ENCODE measurements around the gene CD81.

CD81 gene

GRCh38 chr11:2443406-2443805, 66.3 kb downstream of the CD81 start:
- peaks cover 4% of the 10 kb centered on the region for H3K27me3 Mint-ChIP-seq
- peaks cover 4% of the 10 kb centered on the region for H3K9me3 Mint-ChIP-seq
- no peaks in the 10 kb centered on the region for H3K36me3 Mint-ChIP-seq (ENCODE audit: low read depth)
- no peak overlapping the region for H3K27ac Mint-ChIP-seq
- no peak overlapping the region for H3K4me3 Mint-ChIP-seq
- H3K4me1 Mint-ChIP-seq (ENCODE audit: low read depth): peaks cover 37% of the 10 kb centered on the region
- DNase-seq: no peak

GRCh38 chr11:2443881-2444820, 67.0 kb downstream of the CD81 start, which contains the start of gene TRPM5:
TSS of gene TRPM5 (minus strand) at chr11:2444514. CDS start at chr11:2423036, 21,478 bp downstream.
- Mint-ChIP-seq H3K27me3 (peaks cover 4% of the 10 kb centered on the region), H3K9me3 (peaks cover 4% of the 10 kb centered on the region), H3K4me1 (ENCODE audit: low read depth) (peaks cover 37% of the 10 kb centered on the region), H3K27ac (peak within 1 kb of the TSS; percentile 83), H3K36me3 (ENCODE audit: low read depth) (no peaks in the 10 kb centered on the region), H3K4me3 (peak within 1 kb of the TSS; percentile 83)
- peak; percentile 84 for DNase-seq

- H3K4me3 Mint-ChIP-seq: peak within 1 kb of the TSS; percentile 83
- H3K27me3 Mint-ChIP-seq: peaks cover 4% of the 10 kb centered on the region
- H3K27ac Mint-ChIP-seq: peak within 1 kb of the TSS; percentile 83
- peaks cover under 1% of the 10 kb centered on the region for H3K9me3 Mint-ChIP-seq
- H3K36me3 Mint-ChIP-seq (ENCODE audit: low read depth): no peaks in the 10 kb centered on the region
- H3K4me1 Mint-ChIP-seq (ENCODE audit: low read depth): peaks cover 37% of the 10 kb centered on the region
- peak; percentile 65 for DNase-seq
Measured at GRCh38 chr11:2444821-2445745, 68.0 kb downstream of the CD81 start, which contains the start of gene KCNQ1. TSS of gene KCNQ1 (plus strand) at chr11:2445008. CDS start at chr11:2445099, 91 bp downstream.

GRCh38 chr11:2445746-2446551, 68.8 kb downstream of the CD81 start:
- Mint-ChIP-seq H3K9me3 (no peaks in the 10 kb centered on the region), H3K36me3 (ENCODE audit: low read depth) (no peaks in the 10 kb centered on the region), H3K4me1 (ENCODE audit: low read depth) (peaks cover 37% of the 10 kb centered on the region), H3K27me3 (peaks cover 4% of the 10 kb centered on the region), H3K27ac (no peak overlapping the region), H3K4me3 (peak overlapping the region; percentile 83)
- DNase-seq: no peak

- no peaks in the 10 kb centered on the region for H3K36me3 Mint-ChIP-seq (ENCODE audit: low read depth)
- H3K27me3 Mint-ChIP-seq: peaks cover 4% of the 10 kb centered on the region
- H3K4me3 Mint-ChIP-seq: peak overlapping the region; percentile 83
- H3K9me3 Mint-ChIP-seq: no peaks in the 10 kb centered on the region
- DNase-seq: no peak
- H3K27ac Mint-ChIP-seq: peak overlapping the region; percentile 44
- H3K4me1 Mint-ChIP-seq (ENCODE audit: low read depth): peaks cover 37% of the 10 kb centered on the region
Measured at GRCh38 chr11:2446590-2447252, 69.6 kb downstream of the CD81 start.

Data from activated T-cell treated with anti-CD3 and anti-CD28 coated beads, Interleukin-2, amount 50 U/mL, for 24 hours (primary cell).